ENCODE results near the gene TTC12. TPM values are rescaled to one million over a fixed set of nuclear protein-coding genes. Genes with fewer than 3 reads are reported as not detected.

TTC12 gene
- total and polyA plus RNA-seq, 2 donors (not counting 3 experiments of a cell fraction or from before 2014, with no cell fraction given), result 2.2 to 2.9 TPM

- CTCF ChIA-PET, result interaction anchor here (0.9 kb wide), 1 partner anchor 27 kb away, joined by 3 read pairs; no protein-coding TSS in a partner anchor
- no TSS peak for BruUV-seq (replicated peaks)
- H3K79me2 ChIP-seq (ENCODE audit: control insufficient read depth, insufficient read depth, low read length), result no peaks in the 10 kb centered on the region
- FAIRE-seq (no peak), DNase-seq (ENCODE audit: low read depth, low spot score) (no peak)
- H4K20me1 ChIP-seq (replicated peaks; ENCODE audit: control insufficient read depth, extremely low read depth, insufficient read depth, low read length), result no peaks in the 10 kb centered on the region
- H3K9ac ChIP-seq (replicated peaks; ENCODE audit: extremely low read depth, insufficient read depth, low read length), result no peak overlapping the region
- H3K36me3 ChIP-seq (ENCODE audit: control insufficient read depth in 2 of 2, extremely low read depth in 1 of 2, insufficient read depth in 2 of 2, low read length in 2 of 2), result no peaks in the 10 kb centered on the region
- no peaks in the 10 kb centered on the region for H3K27me3 ChIP-seq (ENCODE audit: control insufficient read depth in 2 of 2, insufficient read depth in 2 of 2, low read length in 2 of 2)
- H3K4me2 ChIP-seq (ENCODE audit: insufficient read depth, low read length), result no peak overlapping the region
- TF ChIP-seq CTCF (IDR thresholded peaks at IDR 0.05; ENCODE audit: extremely low read depth in 1 of 2, insufficient read depth in 1 of 2, low read depth in 1 of 2, low read length in 2 of 2) (no peak), MYC (IDR thresholded peaks at IDR 0.05; ENCODE audit: low read depth, low read length) (no peak), POLR2AphosphoS5 (IDR thresholded peaks at IDR 0.05; ENCODE audit: insufficient read depth, low read depth, low read length) (no peak), POLR2A (IDR thresholded peaks at IDR 0.05; ENCODE audit: low read depth, low read length) (no peak), JUN (IDR thresholded peaks at IDR 0.05; ENCODE audit: borderline replicate concordance, insufficient read depth, insufficient read length, low read depth) (no peak), GATA2 (IDR thresholded peaks at IDR 0.05; ENCODE audit: insufficient read depth, insufficient read length, low read depth, low read length) (no peak), EZH2 (IDR thresholded peaks at IDR 0.05; ENCODE audit: borderline replicate concordance, low read depth, low read length, severe bottlenecking) (no peak), FOS (IDR thresholded peaks at IDR 0.05; ENCODE audit: borderline replicate concordance, insufficient read depth, low read length) (no peak)
- TF ChIP-seq, protein P1, sequence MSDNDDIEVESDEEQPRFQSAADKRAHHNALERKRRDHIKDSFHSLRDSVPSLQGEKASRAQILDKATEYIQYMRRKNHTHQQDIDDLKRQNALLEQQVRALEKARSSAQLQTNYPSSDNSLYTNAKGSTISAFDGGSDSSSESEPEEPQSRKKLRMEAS (IDR thresholded peaks at IDR 0.05; ENCODE audit: insufficient read depth, insufficient read length), result no peak
- intact Hi-C loops (cut with micrococcal nuclease), result no loop called here
- no peaks in the 10 kb centered on the region for H3K9me3 ChIP-seq (replicated peaks; ENCODE audit: control insufficient read depth, insufficient read depth, low read length)
- H3K27ac ChIP-seq (ENCODE audit: insufficient read depth, low read depth, low read length), result no peak overlapping the region
- no peak overlapping the region for H3K4me3 ChIP-seq (replicated peaks in 1 of 3; ENCODE audit: insufficient read depth in 1 of 3, low read depth in 1 of 3, low read length in 3 of 3)
- no peaks in the 10 kb centered on the region for H3K9me1 ChIP-seq (replicated peaks; ENCODE audit: control insufficient read depth, extremely low read depth, insufficient read depth, low read length)
- H3K4me1 ChIP-seq (ENCODE audit: control insufficient read depth, extremely low read depth, insufficient read depth, low read length), result no peaks in the 10 kb centered on the region
- dilution Hi-C loops (cut with MboI; ENCODE audit: extremely low pct_ligation_motif_present, low sequenced_read_pairs), result no loop called here
- no peak overlapping the region for H2AFZ ChIP-seq (ENCODE audit: low read depth, low read length)
- POLR2A ChIA-PET, result no interaction called here
These were observed 83.4 kb downstream of the TTC12 start for GRCh38 chr11:113397821-113398220.
